NCI-H187 (cell line): Measurements from ENCODE around the gene LRRC27.
A peak's percentile ranks its signal among the peaks of the same experiment; 100 is the strongest.

Experiments used
- DNase-seq, 2 experiments: peaks; one replicate each; lab custom pipeline; 2025; lab: John Stamatoyannopoulos, UW

The LRRC27 gene

DNA sequence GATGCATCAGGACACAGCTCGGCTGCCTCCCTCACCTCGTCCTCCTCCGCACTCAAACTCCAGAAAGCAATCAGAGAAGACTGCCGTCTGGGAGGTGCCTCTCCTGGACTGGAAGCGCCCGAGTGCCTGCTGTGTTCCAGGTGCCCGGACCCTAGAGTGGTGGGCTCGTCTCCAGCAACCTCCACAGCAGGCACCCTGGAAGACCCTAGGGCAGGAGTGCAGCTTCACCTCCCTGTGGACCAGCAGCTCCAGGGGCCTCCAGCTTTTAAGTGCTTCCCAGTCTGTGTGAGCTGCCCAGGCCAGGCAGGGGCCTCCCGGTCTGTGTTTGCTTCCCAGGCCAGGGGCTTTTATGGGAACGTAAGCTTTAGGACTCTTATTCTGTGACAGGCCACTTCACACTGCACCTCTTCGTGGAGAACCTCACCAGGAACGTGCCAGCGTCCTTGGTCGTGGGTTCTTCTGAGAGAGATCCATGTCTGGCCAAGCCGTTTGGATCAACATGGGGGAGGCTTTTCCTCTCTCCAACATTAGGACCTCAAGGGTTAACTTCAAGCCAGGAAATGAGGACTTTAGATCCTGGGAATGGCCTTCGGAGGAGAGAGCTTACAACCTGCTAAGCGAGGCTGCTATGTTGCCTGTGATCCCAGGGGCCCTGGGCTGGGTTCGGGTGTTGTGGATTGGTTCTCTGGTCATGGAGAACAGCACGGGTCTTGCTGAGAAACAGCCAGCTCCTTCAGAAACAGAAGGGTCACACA, 59.1 kb downstream of the LRRC27 start:
- DNase-seq, result no peak

DNA sequence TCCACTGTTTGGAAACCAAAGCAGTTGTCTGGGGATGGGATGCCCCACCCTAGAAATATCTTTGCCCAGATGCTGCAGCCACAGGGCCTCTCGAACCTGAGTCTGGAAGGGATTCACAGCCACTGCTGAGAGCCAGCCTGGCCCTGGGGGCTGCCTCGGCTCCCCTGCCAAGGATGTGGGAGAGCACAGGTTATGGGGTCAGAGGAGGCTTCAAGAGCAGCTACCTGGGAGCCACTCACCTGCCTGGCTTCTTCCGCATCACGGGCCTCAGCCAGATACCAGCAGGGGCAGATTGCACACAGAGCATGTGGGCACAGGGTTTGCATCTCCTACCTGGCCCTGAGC, 59.7 kb downstream of the LRRC27 start:
- DNase-seq, result no peak

DNA sequence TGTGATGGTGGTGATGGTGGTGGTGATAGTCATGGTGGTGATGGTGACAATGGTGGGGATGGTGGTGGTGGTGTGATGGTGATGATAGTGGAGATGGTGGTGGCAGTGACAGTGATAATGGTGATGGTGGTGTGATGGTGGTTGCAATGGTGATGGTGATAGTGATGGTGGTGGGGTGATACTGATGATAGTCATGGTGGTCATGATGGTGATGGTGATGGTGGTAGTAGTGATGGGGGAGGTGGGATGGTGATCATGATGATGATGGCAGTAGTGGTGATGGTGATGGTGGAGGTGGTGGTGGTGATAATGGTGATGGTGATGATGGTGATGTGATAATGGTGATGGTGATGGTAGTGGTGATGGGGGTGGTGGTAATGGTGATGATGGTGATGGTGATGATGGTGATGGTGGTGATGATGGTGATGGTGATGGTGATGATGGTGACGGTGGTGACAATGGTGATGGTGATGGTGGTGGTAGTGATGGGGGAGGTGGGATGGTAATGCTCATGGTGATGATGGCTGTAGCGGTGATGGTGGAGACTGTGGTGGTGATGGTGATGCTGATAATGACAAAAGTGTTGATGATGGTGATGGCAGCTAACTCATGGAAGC, 60.3 kb downstream of the LRRC27 start:
- DNase-seq, result no peak

DNA sequence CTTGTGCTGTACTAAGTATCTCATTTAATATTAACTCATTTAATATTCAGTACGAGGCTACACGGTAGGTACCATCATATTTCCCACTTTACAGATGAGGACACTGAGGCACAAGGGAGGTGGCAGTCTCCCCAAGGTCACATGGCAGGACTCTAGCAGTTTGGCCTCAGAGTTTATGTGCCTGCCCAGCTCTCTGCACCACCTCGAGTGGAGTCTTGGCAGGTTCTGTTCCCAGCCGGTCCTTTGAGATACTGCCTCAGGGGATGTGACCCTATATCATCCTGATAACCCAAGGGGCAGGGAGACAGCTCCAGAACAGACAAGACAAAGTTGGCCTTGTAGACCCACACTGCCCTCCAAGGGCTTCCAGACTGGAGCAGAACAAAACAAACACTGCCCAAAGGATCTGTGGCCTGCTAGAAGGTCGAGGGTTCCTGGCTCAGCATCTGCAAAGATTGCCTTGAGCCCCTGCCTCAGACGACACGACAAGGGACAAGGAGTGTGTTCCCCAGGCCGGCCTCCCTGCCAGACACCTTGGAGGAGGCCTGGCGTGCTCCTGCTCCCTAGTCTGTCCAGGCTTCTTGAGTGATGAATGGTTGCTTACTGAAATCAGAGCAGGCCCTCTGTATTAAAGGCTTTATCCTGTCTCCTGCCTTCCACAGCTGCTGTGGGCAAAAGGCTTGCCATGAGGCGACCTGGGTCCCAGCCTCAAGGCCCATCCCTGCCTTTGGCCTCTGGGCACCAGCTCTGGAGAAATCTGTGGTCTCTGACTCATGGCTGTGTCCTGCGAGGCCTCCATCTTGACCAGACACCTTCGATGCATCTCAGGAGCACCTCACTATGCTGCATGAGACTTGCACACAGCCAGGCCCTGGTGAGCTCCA, 61.1 kb downstream of the LRRC27 start:
- no peak for DNase-seq

DNA sequence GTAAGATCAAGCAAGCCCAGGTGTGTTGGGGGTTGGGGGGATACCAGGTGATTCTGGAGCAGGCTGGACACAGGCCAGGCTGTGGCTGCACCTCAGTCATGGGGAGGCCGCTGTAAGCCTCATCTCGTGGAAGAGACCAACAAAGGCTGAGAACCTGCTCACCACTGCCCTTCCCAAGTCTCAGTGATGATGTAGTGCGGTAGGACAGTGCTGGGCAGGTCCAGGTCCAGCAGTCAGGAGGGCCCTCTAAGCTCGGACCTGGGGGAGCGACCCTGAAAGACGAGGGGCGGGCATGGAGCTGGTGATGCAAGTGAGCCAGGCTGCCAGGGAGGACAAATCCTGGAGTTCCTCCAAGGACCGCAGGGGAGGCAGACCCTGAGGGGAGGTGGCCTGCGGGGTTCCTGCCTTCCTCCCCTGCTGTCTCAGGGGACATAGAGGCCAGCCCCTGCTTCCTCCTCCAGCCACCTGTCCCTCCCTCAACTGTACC, 61.7 kb downstream of the LRRC27 start:
- no peak for DNase-seq

DNA sequence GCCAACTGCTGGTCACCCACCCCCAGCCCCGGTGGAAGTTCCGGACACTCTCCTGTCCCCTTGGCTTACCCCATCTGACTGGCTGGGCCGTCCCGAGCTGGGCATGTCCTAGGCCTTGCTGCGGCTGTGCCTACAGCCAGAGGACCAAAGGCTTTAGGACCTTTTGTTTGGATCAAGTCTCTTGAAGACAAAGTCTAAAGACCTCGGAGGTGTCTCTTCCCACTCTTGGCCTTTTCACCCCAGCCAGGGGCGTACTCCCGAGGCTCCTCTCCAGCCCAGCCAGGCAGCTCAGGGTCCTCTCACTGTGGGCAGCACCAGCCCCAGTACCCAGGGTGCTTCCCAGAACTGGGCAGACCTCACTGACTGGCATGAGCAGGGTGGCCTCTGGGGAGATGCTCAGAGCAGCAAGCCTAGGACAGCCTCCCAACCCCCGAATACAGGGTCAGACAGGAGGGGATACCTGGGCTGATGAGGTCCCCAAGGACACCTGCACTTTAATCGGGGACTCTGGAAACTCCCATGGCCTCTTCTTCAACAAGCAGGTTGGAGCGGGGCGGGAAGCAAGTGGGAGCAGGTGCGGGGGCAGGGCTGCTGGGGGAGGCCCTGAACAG, 62.3 kb downstream of the LRRC27 start:
- no peak for DNase-seq

DNA sequence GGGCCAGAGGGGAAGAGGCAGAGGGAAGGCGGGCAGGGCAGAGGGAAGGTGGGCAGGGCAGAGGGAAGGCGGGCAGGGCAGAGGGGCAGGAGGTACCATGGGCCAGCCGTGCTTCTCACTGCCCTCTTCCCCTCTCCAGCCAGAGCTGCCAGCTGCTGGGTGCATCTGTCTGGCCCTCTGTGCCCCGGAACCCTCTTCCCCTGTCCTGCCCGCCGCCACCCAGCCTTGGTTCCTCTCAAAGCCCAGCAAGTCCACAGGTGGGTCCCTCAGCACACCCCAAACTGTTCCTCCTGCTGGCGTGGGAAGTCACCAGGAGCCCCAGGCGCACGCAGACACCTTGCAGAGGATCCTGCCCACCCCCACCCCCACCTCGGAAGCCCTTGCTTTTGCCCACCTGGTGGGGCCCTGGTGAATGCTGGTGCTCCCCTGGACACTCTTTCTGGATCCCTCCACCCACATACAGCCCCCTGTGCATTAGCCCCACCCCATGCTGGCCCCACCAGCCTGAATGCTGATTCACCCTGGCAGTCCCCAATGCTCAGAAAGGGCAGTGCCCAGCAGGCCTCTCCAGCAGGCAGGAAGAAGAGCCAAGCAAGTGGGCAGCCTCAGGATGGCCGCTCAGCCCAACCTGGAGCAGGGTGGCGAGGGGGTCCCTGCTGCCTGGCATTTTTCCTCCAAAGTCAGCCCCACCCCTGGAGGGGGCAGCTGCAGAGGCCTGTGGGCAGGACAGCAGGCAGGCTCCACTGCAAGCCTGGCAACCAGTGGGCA, 63.1 kb downstream of the LRRC27 start:
- DNase-seq, result no peak

DNA sequence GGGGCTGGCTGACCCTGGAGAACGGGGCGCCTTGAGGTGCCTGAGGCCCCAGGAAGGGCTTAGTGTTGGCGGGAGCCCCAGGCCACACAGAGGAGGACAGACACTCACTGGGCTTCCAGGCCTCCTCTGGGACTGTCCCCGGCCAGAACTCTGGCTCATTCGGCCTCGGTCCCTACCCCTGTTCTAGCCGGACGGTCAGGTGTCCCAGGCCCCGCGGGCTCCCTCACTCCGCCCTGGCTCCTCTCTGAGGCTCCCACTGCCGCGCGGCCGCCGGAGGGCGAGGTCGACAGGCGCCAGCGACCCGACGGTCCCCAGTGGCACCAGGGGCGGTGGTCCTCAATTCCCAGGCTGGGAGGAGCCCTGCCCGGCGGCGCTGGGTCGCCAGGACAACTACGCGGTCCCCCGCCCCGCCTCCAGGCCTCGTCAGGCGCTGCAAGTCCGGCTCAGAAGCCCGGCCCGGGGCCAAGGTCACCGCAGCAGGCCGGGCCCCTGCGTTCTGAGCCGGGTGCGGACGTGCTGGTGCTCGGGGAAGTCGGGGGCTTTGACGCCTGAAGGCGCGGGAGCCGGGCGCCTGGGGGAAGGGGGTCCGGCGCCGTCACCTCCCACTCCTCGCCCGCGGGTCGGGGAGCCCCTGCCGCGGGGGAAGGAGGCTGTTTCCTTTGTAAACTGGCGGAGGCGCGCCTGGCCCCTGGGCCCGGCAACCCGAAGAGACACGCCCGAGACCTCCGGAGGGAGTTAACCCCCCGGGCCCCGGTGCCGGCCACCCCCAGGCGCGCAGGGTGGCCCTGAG, 63.9 kb downstream of the LRRC27 start:
- DNase-seq, result no peak

DNA sequence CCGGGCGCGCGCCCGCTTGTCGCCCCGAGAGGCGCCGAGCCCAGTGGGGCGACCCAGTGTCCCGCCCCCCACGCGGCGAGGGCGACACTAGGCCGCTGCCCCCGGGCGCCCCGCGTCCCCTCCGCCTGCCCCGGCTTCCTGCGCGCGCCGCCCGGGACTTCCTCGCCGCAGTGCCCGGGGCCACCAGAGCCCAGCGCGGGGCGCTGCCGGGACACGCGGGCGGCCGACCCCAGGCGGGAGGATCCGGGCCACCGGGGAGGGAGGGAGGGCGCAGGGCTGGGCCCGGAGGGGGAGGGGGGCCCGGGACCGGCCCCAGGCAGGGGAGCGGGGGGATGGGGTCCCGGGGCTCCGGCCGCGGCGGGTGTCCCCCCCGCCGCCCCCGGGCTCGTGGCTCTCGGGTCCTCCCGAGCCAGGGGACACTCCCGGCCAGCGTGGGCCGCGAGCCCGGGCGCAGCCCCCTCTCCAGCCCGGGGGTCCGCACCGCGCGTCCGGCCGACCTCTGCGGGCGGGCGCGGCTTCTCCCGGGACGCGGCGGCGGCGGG, 64.6 kb downstream of the LRRC27 start:
- DNase-seq, result no peak

DNA sequence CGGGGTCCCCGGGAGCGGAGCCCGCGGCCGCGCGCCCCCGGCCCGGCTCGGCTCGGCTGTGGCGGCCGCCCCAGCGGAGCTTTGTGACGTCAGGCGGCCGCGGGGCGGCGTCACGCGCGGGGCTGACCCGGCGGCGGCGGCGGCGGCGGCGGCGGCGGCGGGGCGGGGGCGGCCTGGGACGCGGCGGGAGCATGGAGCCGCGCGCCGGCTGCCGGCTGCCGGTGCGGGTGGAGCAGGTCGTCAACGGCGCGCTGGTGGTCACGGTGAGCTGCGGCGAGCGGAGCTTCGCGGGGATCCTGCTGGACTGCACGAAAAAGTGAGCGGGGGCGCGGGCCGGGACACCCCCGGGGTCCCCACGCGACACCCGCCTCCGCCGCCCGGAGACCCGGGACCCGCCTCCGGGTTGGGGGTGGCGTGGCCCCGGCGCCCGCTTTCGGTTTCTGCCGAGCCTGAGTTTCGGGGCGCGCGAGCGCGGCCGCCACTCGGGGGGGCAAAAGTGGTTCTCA, 65.1 kb downstream of the LRRC27 start, which contains the start of gene PWWP2B:
PWWP2B (plus strand) TSS at position 165 of the 506 bp plus-strand sequence; CDS start at position 192, 27 bp downstream.
- no peak for DNase-seq

DNA sequence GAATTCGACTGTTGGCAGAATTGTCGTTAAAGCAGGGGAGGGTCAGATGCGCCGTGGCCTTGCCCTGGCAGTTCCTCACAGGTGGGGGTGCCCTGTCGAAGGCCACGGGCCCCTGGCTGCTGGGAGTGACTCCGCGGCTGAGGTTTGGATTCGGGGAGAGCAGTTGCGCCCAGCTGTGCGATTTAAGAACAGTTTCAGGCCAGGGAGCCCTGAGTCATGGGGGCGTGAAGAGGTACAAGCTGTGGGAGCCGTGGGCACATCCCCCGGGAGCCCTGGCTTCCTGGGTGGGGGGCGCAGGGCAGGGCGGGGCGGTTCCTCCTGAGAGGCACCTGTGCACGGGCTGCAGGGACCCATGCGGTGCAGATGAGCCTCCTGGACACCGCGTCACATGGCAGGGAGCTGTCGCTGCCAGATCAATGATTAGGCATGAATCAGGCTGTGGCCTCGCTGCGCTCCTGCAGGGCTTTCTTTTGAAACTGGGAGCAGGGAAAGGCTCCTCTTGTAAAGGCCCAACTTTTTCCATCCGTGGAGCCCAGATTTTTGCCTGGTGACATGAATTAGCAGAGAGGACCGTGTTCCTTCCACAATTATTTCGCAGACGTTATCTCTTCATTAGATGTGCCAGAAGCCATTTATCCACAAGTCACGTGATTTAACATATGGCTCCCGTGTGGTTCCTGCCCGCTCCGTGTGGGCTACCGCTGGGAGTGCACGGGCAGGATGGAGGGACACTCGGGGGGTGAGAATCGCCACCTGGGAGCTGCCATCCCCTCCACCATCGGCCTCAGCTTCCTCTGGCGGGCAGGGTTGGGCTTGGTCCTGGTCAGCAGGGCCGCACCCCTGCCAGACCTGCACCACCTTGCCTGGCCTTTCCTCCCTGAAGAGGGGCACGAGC, 65.9 kb downstream of the LRRC27 start:
- peak in 1 of 2 experiments; percentile 24 for DNase-seq

DNA sequence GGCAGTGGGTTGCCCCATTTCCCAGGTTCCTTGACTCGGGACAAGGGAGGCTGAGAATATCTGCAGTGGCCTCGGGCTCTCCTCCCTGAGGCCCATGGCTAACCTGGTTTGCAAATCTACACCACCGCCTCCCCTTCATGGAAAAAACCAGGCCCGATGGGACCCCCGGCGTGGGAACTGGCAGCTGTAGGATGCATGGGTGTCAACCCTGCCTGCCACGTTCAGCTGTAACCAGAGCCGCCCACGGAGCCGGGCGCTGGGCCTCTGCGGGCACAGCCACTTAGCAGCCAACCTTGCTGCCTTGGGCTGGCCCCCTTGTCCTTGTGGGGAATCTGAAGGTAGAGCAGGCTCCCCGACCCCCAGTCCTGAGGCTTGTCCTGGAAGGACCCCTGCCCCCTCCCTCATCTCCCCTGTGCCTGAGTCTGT, 66.6 kb downstream of the LRRC27 start:
- DNase-seq, result no peak

DNA sequence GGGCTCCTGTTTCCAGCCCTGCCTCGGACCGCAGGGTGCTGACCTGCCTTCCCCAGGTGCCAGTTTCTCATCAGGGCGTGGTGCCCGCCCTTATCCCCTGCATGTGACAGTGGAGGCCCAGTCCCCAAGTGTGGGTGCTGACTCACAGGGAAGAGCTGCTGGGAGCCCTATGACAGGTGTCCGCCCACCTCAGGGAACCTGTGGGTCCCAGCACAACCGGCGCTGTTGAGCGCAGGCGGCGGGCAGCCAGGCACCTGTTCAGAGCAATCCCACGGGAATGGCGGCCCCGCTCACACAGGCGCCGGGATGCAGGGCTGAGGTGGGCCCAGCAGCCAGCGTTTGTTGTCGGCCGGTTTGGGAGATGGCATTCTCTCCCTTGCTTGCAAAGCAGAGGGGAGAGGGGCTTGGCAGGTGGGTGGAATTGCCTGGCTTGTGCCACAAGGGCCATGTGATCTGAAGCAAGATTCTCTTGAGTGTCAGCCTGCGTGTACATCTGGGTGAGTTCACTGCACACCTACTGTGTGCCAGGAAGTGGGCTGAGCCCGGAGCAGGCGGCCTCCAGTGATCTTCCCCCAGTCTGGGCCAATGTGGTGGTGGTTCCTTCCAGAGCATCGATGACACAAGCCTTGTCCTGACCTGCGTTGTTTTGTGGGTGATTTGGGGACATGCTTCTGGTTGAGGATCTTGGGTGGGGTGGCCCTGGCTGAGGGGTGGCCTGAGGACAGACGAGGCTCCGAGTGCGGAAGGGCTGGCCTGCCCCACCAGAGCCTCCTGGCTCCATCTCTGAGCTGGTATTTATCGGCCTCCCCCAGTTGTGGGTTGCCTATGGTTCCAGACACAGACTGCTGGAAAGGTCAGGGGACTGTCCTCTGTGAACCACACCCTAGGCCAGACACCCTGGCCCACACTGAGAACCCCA, 67.4 kb downstream of the LRRC27 start:
- DNase-seq, result no peak

DNA sequence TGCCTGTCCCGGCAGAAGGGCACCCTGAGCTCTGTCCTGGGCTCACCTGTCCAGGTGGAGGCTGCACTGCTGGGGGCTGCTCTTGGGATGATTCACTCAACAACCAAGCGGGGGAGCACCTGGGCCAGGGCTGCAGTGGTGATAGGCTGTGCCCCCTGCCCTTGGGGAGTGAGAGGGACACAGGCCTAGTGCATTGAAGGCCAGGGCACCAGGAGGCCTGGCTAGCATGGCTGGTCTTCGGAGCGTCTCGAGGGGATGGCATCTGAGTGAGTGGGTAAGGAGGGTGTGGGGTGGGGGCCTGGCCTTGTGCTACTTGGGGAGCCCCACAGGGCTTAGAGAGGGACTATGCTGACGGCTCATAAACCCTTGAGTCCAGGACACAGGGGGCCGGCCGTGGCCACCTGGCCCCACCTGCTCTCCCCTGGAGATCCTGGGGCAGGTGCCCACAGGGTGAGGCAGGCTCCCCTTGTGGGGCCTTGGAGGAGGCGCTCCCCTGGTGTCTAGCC, 68.1 kb downstream of the LRRC27 start:
- no peak for DNase-seq

DNA sequence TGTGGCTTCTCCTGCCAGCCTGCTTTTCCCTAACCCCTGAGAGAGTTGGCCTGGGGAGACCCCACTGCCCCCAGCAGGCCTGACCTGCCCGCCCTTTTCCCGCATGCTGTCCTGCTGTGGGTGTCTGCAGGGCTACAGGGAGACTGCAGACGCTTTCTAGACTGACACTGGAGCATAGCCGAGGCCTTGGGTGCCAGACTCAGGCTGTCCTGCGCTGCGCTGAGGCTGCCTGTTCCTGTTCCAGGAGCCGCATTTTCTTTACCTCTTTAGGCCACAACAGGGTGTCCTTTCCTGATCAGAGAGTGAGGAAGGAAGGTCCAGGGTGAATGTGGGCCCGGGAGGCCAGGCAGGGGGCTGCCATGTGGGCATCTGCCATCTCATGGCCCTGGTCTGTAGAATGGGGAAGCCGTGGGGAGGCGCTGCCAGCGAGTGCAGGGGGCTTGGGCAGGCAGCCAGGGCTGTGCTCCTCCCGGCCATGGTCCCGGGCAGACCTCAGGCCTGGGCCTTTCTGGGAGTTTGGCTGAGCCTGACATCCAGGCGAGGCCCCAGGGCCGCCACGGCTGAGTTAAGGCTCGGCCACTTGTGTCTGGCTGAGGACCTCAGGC, 68.7 kb downstream of the LRRC27 start:
- no peak for DNase-seq

DNA sequence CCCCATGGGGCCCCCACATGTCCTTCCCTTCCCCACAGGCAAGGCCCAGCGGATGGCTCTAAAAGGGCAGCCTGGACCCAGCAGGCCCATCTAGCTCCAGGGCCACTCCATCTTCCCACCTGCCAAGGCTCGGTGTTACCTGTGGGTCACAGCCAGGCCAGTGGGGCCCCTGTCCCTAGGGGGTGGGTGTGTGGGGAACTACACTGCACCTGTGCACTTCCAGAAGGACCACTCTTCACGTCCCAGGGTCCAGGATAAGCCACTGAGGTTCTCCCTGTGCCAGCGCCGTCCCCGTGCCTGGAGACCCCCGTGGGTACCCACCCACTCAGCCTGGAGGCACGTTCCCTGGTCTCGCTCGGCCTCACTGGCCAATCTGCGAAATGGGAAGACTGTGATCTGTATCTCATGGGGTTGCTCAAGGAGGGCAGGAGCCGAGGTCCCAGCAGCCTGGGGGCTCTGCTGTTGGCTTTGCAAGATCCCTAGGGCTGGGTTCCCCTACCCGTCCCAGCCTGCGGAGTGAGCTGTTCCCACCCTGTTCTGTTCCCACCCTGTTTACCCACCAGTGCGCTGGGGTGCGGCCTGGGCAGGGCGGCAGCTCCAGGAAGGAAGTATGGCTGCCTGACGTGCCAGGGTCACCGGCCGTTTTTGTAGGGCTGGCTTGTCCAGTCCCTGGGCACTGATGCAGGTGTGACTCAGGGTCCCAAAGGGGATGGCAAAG, 69.6 kb downstream of the LRRC27 start:
- DNase-seq, result no peak
